ENCODE data around the gene ACTR2.
"Not testable (repeated sequence)": the region's sequence is repeated elsewhere in the genome, so short reads cannot be mapped to it uniquely, and the experiment has no call there.

ACTR2 gene

DNA sequence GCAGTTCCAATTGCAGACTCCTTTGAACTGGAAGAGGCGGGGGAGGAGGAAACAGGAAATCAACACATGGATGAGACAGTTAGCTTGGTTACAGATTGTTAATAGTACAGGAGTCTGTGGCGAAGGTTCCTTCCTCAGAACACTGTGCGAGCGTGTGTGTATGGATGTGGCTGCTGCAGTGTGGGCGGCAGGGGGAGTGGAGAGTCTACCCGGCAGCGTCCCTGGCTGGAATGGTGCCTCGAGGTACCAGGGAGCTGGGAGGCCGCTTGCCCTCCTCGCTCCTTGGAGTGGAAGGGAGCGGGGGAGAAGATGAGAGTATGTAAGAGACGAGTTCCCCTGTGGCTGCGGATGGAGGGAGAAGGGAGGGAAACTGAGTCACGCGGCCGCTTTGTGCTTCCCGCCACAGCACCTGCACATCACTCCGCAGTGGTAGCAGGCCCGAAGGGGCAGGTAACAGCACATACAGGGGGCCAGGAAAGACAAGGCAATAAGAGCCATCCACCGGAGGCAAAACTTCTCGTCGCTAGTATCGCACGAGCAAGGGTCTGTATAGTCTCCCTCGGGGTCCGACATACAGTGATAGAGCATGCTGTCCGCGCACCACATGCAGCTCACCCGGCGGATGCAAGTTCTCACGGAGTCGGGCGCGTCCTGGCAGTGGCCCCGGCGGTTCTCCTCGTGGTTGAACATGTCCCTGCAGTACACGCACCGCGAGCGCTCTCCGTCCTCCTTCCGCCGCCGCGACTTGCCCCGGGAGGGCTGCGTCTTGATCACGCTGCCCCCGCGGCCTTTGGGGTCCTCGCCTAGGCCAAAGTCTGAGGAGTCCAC is 85.7 kb downstream of the ACTR2 start:
- TF ChIP-seq CTCF (IDR thresholded peaks at IDR 0.05), result no peak
- Histone ChIP-seq H3K9ac (no peak overlapping the region), H3K27ac (no peak overlapping the region), H3K4me3 (ENCODE audit: low read depth, low read length) (no peak overlapping the region), H3K9me3 (ENCODE audit: control insufficient read depth, low read length) (no peaks in the 10 kb centered on the region), H3K36me3 (ENCODE audit: control insufficient read depth, insufficient read depth, low read length) (no peaks in the 10 kb centered on the region), H3K4me2 (ENCODE audit: low read length) (no peak overlapping the region), H2AFZ (no peak overlapping the region), H3K4me1 (no peaks in the 10 kb centered on the region), H3K79me2 (no peaks in the 10 kb centered on the region), H3K27me3 (ENCODE audit: control insufficient read depth, insufficient read depth, low read length) (no peaks in the 10 kb centered on the region)

DNA sequence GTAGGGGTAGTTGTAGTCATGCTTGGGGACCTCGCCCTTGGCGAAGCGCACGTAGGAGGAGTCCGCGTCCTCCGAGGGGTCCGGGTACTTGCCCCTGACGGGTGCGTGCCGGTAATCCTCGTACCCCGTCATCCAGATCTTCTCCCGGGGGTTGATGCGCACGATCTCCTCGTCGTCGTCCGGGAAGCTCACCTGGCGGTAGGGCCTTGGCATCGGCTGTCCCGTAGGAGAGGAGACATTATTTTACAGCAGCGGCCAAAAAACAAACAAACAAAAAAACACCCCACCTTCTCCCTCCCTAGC is 86.3 kb downstream of the ACTR2 start:
- Histone ChIP-seq H2AFZ (no peak overlapping the region), H3K4me3 (ENCODE audit: low read depth, low read length) (no peak overlapping the region), H3K9ac (no peak overlapping the region), H3K27me3 (ENCODE audit: control insufficient read depth, insufficient read depth, low read length) (no peaks in the 10 kb centered on the region), H3K36me3 (ENCODE audit: control insufficient read depth, insufficient read depth, low read length) (no peaks in the 10 kb centered on the region), H3K9me3 (ENCODE audit: control insufficient read depth, low read length) (no peaks in the 10 kb centered on the region), H3K4me2 (ENCODE audit: low read length) (no peak overlapping the region), H3K4me1 (no peaks in the 10 kb centered on the region), H3K79me2 (no peaks in the 10 kb centered on the region), H3K27ac (no peak overlapping the region)
- TF ChIP-seq CTCF (IDR thresholded peaks at IDR 0.05), result no peak

DNA sequence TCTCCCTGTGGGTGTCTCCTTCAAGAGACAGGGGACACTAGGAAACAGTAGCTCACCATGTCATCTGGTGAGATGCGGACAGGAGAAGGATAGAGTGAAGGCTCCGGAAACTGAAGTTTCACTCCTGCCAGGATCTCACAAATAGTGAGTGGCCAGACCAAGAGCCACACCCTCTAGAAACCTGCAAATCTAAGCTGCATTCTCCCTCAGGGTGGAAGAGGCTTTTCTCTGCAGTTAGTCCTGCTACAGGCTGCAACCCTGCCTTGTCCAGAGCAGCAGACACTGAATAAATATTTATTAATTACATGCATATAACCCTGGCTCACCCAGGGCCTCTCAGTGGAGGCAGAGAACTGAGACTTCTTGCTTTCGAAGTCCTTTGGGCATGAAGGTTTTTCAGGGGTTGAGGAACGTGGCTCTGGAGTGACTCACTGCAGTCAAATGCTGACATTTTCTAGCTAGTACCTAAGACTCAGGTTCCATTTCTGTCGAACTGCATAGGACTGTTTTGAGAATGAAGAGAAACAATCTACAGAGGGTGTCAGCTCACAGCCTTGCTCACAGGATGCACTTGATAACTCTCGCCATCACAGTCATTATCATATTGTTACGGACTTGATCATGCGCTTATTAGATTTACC is 87.3 kb downstream of the ACTR2 start:
- no peak overlapping the region for H3K27ac ChIP-seq
- no peaks in the 10 kb centered on the region for H3K9me3 ChIP-seq (ENCODE audit: control insufficient read depth, low read length)
- no peaks in the 10 kb centered on the region for H3K4me1 ChIP-seq
- H3K79me2 ChIP-seq, result peaks cover 3% of the 10 kb centered on the region
- H3K36me3 ChIP-seq (ENCODE audit: control insufficient read depth, insufficient read depth, low read length), result no peaks in the 10 kb centered on the region
- H3K4me3 ChIP-seq (ENCODE audit: low read depth, low read length), result no peak overlapping the region
- no peak for TF ChIP-seq CTCF (IDR thresholded peaks at IDR 0.05)
- H2AFZ ChIP-seq, result no peak overlapping the region
- H3K27me3 ChIP-seq (ENCODE audit: control insufficient read depth, insufficient read depth, low read length), result no peaks in the 10 kb centered on the region
- H3K4me2 ChIP-seq (ENCODE audit: low read length), result no peak overlapping the region
- no peak overlapping the region for H3K9ac ChIP-seq

DNA sequence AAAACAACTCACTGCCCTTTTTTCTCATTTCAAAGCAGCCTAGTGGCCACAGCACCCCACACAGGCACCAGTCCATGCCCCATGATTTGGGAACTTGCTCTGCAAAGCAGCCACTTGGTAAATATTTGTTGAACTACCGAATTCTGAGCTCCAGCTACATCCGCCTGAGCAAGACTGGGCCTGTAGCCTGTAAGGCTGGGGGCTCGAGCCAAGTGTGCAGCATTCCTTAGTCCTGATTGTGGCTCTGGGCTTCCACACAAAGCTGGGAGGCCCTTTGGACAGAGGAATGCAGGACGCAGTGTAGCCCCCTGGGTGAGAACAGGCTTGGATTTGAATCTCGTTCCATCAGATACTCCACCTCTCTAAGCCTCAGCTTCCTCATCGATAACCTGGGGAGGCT is 88.4 kb downstream of the ACTR2 start:
- no peaks in the 10 kb centered on the region for H3K27me3 ChIP-seq (ENCODE audit: control insufficient read depth, insufficient read depth, low read length)
- H3K79me2 ChIP-seq, result peaks cover 3% of the 10 kb centered on the region
- H3K36me3 ChIP-seq (ENCODE audit: control insufficient read depth, insufficient read depth, low read length), result no peaks in the 10 kb centered on the region
- no peaks in the 10 kb centered on the region for H3K9me3 ChIP-seq (ENCODE audit: control insufficient read depth, low read length)
- no peak overlapping the region for H3K4me3 ChIP-seq (ENCODE audit: low read depth, low read length)
- no peak overlapping the region for H2AFZ ChIP-seq
- H3K27ac ChIP-seq, result no peak overlapping the region
- H3K4me1 ChIP-seq, result no peaks in the 10 kb centered on the region
- no peak for TF ChIP-seq CTCF (IDR thresholded peaks at IDR 0.05)
- H3K9ac ChIP-seq, result no peak overlapping the region
- H3K4me2 ChIP-seq (ENCODE audit: low read length), result no peak overlapping the region

- H3K36me3 ChIP-seq (ENCODE audit: control insufficient read depth, insufficient read depth, low read length); H3K4me1 ChIP-seq; H3K4me2 ChIP-seq (ENCODE audit: low read length); H3K9me3 ChIP-seq (ENCODE audit: control insufficient read depth, low read length); H3K4me3 ChIP-seq (ENCODE audit: low read depth, low read length); H3K27me3 ChIP-seq (ENCODE audit: control insufficient read depth, insufficient read depth, low read length); H2AFZ ChIP-seq; H3K79me2 ChIP-seq; H3K9ac ChIP-seq; H3K27ac ChIP-seq: not testable (repeated sequence)
Observed at GRCh38 chr2:65317351-65317750, 89.7 kb downstream of the ACTR2 start.
